GM10847 (cell line): ENCODE measurements around the gene HK3.

ENCODE experiments used
- POLR2A ChIP-seq: IDR thresholded peaks from 2 replicates; pipeline ENCODE4 v1.6.1; 2011; ENCODE audit not compliant: insufficient read length; ENCODE audit errors: extremely low read depth

HK3 gene

DNA sequence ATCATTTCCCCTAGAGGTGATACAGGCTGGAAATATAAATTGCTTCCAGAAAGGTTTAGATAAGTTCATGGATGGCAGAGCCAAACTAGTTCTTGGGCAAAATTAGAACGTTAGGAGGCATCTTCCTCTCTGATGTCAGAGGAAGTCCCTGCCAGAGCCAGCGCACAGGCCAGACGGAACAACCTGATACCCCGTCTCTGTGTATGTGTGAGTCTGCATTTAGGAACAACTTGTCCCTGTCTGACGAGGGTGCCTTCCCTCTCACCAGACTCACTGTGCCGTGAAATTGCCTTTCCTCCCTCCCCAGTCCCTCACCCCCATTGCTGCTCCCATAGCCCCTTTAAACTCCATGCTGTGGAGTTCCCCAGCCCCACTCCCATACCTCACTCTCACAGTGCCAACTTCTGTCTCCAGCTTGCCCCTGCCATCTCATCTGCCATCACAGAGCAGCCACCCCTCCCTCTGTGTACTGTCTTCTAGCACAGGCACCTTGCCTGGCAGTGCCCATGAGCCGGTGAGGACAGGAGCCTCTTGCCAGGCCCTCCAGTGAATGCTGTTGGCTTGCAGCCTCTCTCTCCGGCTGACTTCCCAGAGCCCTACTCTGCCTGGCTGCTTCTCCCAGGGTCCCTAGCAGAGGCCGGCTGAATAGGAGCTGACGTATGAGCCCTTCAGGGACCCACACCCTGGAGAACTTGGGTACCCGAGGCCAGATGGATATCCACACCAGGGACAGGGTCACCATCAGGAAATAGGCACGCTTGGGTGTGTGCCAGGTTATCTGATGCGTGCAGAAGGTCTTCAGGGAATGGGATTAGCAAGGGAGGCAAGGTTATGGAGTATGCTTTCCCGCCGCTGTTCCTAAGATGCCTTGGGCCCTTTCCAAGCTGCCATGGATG is 62.1 kb downstream of the HK3 start:
- TF ChIP-seq POLR2A: no peak

DNA sequence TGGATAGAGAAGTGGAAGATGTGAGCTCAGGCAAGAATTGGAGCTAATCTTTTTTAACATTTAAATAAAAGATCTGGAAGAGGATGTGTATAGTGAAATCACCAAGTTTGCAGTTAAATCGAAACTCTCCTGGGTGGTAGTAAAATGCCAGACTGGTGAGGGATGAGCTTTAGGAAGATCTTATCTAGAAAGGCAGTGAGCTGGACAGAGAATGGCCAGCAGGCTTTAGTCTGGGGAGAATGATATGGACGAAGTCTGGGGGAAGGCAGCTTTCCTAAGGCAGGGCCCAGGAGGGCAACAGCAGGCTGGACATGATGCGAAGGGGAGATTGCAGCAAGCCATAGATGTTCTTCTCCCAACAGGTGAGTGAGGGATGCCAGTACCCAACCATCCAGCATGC is 63.2 kb downstream of the HK3 start:
- no peak for TF ChIP-seq POLR2A

DNA sequence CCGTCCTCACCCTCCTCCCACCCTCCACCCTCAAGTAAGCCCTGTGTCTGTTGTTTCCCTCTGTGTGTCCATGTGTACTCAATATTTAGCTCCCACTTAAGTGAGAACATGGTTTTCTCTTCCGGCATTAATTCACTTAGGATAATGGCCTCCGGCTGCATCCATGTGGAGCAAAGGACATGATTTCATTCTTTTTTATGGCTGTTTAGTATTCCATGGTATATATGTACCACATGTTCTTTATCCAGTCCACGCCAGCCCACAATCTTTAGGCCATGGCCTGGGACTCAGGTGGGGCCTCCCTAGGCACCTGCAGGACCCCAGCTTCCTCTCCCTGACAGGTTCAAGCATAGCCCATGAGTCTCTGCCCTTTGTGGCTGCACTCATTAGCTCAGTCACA is 65.9 kb downstream of the HK3 start:
- no peak for TF ChIP-seq POLR2A

DNA sequence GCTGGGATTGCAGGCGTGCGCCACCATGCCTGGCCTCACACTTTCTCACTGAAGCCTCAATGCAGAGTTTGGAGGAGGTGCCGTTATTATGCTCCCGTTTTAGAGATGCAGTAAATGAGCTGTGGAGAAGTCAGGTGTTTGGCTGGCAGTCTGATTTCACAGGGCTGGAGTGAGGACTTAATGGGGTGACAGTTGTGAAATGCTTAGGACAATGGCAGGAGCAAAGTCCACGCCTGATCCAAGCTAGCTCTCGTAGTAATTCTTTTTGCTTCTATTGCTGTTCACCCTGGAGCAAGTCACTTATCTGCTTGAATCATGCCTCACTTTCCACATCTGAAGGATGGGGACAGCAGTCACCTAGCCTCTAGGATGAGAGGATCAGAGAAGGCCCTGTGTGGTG is 67.0 kb downstream of the HK3 start:
- TF ChIP-seq POLR2A: no peak

DNA sequence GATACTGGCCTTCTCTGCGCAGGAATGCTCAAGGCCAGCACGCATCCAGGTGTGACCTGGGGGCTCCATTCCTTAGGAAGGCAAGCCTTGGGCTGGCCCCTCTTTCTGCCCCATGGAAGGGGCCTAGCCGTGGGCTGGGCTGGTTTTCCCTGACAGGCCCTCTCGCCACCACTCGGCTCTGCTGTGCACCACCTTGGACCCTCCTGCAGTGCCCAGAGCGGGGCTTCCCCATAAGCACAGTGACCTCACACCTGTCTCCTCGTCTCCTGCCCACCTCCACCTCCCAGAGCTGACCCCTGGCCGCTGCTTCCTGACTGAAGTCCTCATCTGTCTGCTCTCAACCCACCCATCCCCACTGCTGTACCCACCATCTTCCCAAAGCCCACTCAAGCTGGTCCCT is 67.7 kb downstream of the HK3 start:
- no peak for TF ChIP-seq POLR2A

DNA sequence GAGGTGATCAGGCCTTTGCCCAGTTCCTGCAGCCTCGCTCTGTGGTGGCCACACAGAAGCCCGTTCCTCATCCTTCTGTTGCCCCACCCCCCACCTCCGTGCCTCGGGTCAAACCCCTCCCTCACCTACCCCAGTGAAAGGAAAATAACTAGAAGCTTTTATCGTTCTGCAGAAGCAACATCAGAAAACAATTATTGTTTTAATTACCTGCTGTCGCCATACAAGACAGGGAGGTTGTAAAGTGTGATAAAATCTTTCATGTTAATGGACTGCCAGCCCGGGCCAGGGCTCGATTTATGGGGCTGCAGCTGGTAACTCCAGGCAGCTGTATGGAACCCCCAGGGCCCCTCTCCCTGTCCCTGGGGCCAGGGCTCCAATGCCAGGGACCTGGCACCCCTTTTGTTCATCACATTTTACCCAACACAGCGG is 68.1 kb downstream of the HK3 start:
- no peak for TF ChIP-seq POLR2A
